Activated CD4-positive, alpha-beta T cell treated with anti-CD3 and anti-CD28 coated beads, Interleukin-2, amount 50 U/mL, for 48 hours (primary cell): ENCODE measurements around the gene CNTD1.
"Not testable (repeated sequence)": the region's sequence is repeated elsewhere in the genome, so short reads cannot be mapped to it uniquely, and the experiment has no call there.

Source experiments
- DNase-seq, 2 experiments: peaks; one replicate each; pipeline ENCODE4 v3.0.0-alpha.2; 2020

The CNTD1 gene

GRCh38 chr17:42848093-42848492 lies 49.4 kb downstream of the CNTD1 start:
- no peak for DNase-seq

- DNase-seq = no peak
These were observed 50.4 kb downstream of the CNTD1 start for GRCh38 chr17:42849031-42849430.

DNA sequence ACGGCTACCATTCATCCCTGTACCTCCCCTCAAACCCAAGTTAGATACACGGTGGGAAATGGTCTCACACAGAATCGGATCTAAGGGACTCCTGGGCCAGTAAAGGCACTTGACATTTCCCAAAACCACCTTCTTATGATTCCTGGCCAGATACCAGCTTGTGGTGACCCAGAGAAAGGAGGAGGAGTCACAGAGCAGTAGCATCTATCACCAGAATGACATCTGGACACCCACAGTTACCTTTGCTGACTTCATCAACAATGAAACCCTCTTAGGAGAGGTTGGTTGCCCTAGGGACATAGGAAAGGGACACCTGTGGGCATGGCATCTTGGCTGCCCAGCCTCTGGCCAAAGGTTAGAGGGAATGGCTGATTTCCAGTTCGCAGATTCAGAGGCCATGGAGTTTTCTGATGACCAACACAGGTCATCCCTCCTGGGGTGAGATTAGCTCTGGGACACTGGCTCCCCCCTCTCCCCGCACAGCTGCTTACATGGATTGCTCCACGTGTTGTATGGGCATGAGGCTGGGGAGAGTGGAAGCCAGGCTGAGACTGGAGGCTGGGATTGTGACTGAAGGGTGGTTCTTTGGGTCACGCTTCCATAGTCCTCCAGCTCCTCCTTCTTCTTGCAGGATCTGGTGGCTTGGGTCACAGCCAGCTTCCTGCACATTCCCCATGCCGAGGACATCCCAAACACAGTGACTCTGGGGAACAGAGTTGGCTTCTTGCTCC lies 51.0 kb downstream of the CNTD1 start:
- DNase-seq = no peak

GRCh38 chr17:42850954-42851353 lies 52.3 kb downstream of the CNTD1 start, which contains the start of gene AOC3:
Gene AOC3, plus strand, starts transcription at chr17:42851199. Its CDS starts 145 bp downstream, at chr17:42851344.
- no peak for DNase-seq

GRCh38 chr17:42851371-42852240 lies 52.9 kb downstream of the CNTD1 start:
- not testable (repeated sequence) for DNase-seq

- DNase-seq = no peak
These were observed 53.7 kb downstream of the CNTD1 start for GRCh38 chr17:42852351-42852750.

DNA sequence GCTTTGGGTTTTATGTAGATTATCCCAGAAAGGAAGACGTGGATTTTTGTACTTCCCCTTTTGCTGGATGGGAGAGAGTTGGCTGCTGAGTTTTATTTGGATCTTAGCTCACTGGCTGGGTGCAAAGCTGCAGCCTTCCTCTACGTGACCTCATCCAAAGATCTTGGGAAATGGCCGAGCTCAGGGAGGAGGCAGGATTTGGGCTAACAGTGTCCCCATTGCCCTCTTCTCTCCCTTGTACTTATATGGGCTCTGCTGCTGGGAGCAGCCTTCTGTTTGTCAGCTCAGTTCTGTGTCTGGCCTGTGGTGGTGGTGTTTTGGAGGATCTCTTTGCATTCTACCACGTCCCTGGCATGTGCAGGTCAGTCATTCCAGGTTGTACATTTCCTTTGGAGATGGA lies 54.3 kb downstream of the CNTD1 start:
- DNase-seq = no peak

DNA sequence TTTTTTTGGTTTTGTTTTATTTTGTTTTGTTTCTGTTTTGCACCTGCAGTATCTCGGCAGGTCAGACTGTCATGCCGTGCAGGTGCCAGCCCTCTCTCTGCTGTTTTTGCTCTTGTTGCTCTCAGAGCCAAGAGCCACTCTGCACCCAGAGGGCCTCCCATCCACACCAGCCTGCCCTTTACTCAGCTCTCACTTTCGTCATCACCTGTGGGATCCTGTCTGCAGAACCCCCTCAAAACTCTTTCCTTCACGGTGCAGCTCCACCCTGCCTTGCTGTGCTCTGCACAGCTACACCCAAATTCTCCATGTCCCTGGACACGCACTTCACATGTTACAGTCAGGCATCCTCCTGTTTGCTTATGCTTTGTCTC lies 54.9 kb downstream of the CNTD1 start:
- DNase-seq = no peak

GRCh38 chr17:42853968-42854790 lies 55.5 kb downstream of the CNTD1 start:
- no peak for DNase-seq

GRCh38 chr17:42855048-42855596 lies 56.5 kb downstream of the CNTD1 start:
- no peak for DNase-seq

DNA sequence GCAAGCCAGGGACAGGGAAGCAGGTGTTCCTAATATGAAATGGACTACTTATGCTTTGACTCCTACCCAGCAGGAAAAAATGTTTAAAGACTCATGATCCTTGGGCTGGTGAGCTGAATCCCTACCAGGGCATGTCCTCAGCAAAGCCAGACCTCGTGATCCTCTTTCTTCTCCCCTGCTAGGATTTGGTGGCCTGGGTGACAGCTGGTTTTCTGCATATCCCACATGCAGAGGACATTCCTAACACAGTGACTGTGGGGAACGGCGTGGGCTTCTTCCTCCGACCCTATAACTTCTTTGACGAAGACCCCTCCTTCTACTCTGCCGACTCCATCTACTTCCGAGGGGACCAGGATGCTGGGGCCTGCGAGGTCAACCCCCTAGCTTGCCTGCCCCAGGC lies 57.4 kb downstream of the CNTD1 start:
- not testable (repeated sequence) for DNase-seq

DNA sequence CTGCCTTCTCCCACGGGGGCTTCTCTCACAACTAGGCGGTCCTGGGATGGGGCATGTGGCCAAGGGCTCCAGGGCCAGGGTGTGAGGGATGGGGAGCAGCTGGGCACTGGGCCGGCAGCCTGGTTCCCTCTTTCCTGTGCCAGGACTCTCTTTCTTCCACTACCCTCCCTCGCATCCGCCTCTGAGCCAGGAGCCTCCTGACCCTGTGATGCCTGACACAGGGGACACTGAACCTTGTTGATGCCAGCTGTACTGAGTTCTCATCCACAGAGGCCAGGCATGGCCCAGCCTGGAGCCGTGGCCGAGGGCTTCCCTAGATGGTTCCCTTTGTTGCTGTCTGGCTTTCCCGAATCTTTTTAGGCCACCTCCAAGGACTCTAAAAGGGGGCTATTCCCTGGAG lies 57.9 kb downstream of the CNTD1 start:
- DNase-seq = not testable (repeated sequence)

DNA sequence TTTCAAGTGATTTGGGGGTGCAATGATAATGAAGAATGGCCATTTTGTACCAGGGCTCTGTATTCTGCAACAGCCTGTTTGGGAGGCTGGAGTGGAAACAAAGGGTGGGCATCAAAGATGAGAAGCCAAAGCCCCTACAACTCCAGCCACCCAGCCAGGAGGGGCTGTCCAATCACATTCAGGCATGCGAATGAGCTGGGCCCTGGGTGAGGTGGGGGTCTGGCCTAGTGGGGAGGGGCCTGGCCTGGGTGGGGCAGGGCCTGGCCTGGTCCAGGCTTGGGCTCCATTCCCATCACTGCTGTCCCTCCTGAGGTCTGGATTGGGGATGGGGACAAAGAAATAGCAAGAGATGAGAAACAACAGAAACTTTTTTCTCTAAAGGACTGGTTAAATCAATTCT lies 58.7 kb downstream of the CNTD1 start:
- no peak for DNase-seq
